ENCODE data around the gene PCBP1. TPM values are rescaled to one million over a fixed set of nuclear protein-coding genes. Genes with fewer than 3 reads are reported as not detected.
A peak's percentile ranks its signal among the peaks of the same experiment; 100 is the strongest.

The PCBP1 gene
- polyA plus RNA-seq, 1 donor from 2014 or later, result 33.3 TPM

GRCh38 chr2:70086278-70086837 is 919 bp upstream of the PCBP1 start (continued):
- TF ChIP-seq EZH2 (IDR thresholded peaks at IDR 0.05; ENCODE audit: borderline replicate concordance, insufficient read depth, low read length, poor library complexity, severe bottlenecking), result no peak
- TF ChIP-seq, protein P1, sequence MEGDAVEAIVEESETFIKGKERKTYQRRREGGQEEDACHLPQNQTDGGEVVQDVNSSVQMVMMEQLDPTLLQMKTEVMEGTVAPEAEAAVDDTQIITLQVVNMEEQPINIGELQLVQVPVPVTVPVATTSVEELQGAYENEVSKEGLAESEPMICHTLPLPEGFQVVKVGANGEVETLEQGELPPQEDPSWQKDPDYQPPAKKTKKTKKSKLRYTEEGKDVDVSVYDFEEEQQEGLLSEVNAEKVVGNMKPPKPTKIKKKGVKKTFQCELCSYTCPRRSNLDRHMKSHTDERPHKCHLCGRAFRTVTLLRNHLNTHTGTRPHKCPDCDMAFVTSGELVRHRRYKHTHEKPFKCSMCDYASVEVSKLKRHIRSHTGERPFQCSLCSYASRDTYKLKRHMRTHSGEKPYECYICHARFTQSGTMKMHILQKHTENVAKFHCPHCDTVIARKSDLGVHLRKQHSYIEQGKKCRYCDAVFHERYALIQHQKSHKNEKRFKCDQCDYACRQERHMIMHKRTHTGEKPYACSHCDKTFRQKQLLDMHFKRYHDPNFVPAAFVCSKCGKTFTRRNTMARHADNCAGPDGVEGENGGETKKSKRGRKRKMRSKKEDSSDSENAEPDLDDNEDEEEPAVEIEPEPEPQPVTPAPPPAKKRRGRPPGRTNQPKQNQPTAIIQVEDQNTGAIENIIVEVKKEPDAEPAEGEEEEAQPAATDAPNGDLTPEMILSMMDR (IDR thresholded peaks at IDR 0.05; ENCODE audit: poor library complexity, severe bottlenecking), result no peak

GRCh38 chr2:70087702-70088597 is 673 bp downstream of the PCBP1 start:
- no peak overlapping the region for H2AFZ ChIP-seq (ENCODE audit: low read depth, low read length)

More at GRCh38 chr2:70087702-70088597, 673 bp downstream of the PCBP1 start:
- Histone ChIP-seq H3K9ac (ENCODE audit: low read length) (peak overlapping the region; percentile 99), H3K4me2 (ENCODE audit: low read length) (peak overlapping the region; percentile 94), H3K4me3 (ENCODE audit: low read length) (peak overlapping the region; percentile 84), H3K79me2 (replicated peaks; ENCODE audit: insufficient read depth, low read length) (peaks cover 47% of the 10 kb centered on the region), H3K9me2 (ENCODE audit: insufficient read depth, low read length) (no peaks in the 10 kb centered on the region), H3K27ac (ENCODE audit: low read length) (peak overlapping the region; percentile 97), H3F3A (ENCODE audit: insufficient read depth, low read length, poor library complexity, severe bottlenecking) (peaks cover 15% of the 10 kb centered on the region), H3K36me3 (ENCODE audit: insufficient read depth, low read length) (no peaks in the 10 kb centered on the region), H4K20me1 (ENCODE audit: insufficient read depth) (no peaks in the 10 kb centered on the region), H3K9me3 (ENCODE audit: low read length) (no peaks in the 10 kb centered on the region), H3K27me3 (ENCODE audit: insufficient read depth, low read depth, low read length) (no peaks in the 10 kb centered on the region)
- TF ChIP-seq EZH2 (IDR thresholded peaks at IDR 0.05; ENCODE audit: borderline replicate concordance, insufficient read depth, low read length, poor library complexity, severe bottlenecking), result no peak
- peak; percentile 29 for TF ChIP-seq POLR2AphosphoS5 (IDR thresholded peaks at IDR 0.05)
- no peak for TF ChIP-seq SMC3 (conservative IDR thresholded peaks at IDR 0.05; ENCODE audit: poor library complexity)
- TF ChIP-seq REST (IDR thresholded peaks at IDR 0.05; ENCODE audit: borderline replicate concordance), result peak; percentile 42
